Measurements from ENCODE around the gene GKN2.

DNA sequence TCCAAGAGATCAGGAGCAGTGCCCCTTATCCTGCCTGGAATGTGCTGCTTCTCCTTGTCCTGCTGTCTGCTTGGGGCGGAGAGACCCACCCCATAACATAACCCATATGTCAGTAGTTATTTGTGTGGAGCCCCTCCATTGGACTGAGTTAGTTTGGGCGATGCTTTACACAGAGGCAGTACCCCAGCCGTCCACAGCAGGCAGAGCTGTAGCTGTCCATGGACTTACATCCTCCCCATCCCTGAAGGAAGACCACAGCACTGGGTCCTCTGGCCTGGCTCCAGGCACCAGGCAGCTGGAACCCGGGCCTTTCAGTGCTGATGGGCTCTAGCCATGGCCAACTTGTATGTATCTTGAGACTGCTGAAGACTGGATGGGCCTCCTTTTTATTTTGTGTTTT lies 20.3 kb downstream of the GKN2 start:
- TF ChIP-seq, protein P1, sequence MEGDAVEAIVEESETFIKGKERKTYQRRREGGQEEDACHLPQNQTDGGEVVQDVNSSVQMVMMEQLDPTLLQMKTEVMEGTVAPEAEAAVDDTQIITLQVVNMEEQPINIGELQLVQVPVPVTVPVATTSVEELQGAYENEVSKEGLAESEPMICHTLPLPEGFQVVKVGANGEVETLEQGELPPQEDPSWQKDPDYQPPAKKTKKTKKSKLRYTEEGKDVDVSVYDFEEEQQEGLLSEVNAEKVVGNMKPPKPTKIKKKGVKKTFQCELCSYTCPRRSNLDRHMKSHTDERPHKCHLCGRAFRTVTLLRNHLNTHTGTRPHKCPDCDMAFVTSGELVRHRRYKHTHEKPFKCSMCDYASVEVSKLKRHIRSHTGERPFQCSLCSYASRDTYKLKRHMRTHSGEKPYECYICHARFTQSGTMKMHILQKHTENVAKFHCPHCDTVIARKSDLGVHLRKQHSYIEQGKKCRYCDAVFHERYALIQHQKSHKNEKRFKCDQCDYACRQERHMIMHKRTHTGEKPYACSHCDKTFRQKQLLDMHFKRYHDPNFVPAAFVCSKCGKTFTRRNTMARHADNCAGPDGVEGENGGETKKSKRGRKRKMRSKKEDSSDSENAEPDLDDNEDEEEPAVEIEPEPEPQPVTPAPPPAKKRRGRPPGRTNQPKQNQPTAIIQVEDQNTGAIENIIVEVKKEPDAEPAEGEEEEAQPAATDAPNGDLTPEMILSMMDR (IDR thresholded peaks at IDR 0.05; ENCODE audit: poor library complexity, severe bottlenecking), result no peak
- TF ChIP-seq POLR2AphosphoS5 (IDR thresholded peaks at IDR 0.05) (no peak), RAD21 (conservative IDR thresholded peaks at IDR 0.05) (no peak), EZH2 (IDR thresholded peaks at IDR 0.05; ENCODE audit: borderline replicate concordance, insufficient read depth, low read length, poor library complexity, severe bottlenecking) (no peak)

Data from neural cell (in vitro differentiated cells).